ENCODE data around the gene AIM2.
"Not testable (repeated sequence)": the region's sequence is repeated elsewhere in the genome, so short reads cannot be mapped to it uniquely, and the experiment has no call there.

AIM2 gene

GRCh38 chr1:159076438-159077119 lies at the start of gene AIM2:
TSS of gene AIM2 (minus strand) at chr1:159076766. CDS start at chr1:159073499, 3,267 bp downstream.
- Mint-ChIP-seq H3K27ac (peak within 1 kb of the TSS; percentile 87), H3K9me3 (no peaks in the 10 kb centered on the region), H3K4me3 (peak within 1 kb of the TSS; percentile 68), H3K4me1 (peaks cover 14 to 15% of the 10 kb centered on the region in 2 donors), H3K27me3 (no peaks in the 10 kb centered on the region), H3K36me3 (no peaks in the 10 kb centered on the region)
- ATAC-seq (replicated peaks) (peak; percentile 78 to 81), DNase-seq (peak; percentile 41)

- Mint-ChIP-seq H3K27me3 (peaks cover 4 to 9% of the 10 kb centered on the region in 2 donors), H3K4me3 (no peak overlapping the region), H3K27ac (no peak overlapping the region), H3K36me3 (no peaks in the 10 kb centered on the region), H3K9me3 (no peaks in the 10 kb centered on the region), H3K4me1 (peaks cover 6 to 10% of the 10 kb centered on the region in 2 donors)
- ATAC-seq (replicated peaks) (no peak), DNase-seq (no peak)
Observed at GRCh38 chr1:159123587-159123986, 47.0 kb upstream of the AIM2 start.

DNA sequence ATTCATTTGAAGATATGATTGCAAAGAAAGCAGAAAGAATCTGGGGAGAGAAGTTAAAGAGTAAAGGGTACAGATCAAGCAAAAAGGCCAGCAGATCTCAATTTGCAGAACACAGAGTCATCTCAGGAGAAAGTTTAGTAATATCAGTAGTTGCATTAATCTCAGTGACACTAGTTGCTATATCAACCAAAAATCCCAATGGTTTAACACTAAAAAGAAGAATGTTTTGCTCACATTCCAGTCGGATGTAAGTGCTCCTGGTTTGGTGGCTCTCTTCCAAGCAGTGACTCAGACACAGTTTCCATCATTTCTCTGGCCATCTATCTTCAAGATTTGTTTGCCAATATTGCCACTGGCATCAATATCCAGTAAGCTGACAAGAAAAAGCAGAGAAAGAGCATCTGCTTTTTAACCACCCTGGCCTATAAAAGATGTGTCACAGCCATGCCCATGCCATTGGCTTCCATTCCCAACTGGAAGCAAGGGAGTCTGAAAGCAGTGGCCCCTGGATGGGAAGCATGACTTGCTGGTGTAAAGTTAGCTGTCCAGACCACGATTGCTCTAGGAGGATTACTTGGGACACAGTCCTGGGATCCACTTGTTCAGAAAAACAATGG lies 45.5 kb upstream of the AIM2 start:
- H3K9me3 Mint-ChIP-seq, result no peaks in the 10 kb centered on the region
- DNase-seq (no peak), ATAC-seq (replicated peaks) (peak; percentile 93 to 95)
- peaks cover 6 to 10% of the 10 kb centered on the region in 2 donors for H3K4me1 Mint-ChIP-seq
- peaks cover 4 to 11% of the 10 kb centered on the region in 2 donors for H3K27me3 Mint-ChIP-seq
- H3K36me3 Mint-ChIP-seq, result no peaks in the 10 kb centered on the region
- H3K4me3 Mint-ChIP-seq, result no peak overlapping the region
- H3K27ac Mint-ChIP-seq, result peak overlapping the region; percentile 68

GRCh38 chr1:159121526-159121925 lies 45.0 kb upstream of the AIM2 start:
- Mint-ChIP-seq H3K27ac (peak overlapping the region; percentile 21), H3K4me1 (peaks cover 6 to 10% of the 10 kb centered on the region in 2 donors), H3K36me3 (no peaks in the 10 kb centered on the region), H3K9me3 (no peaks in the 10 kb centered on the region), H3K27me3 (peaks cover 4 to 15% of the 10 kb centered on the region in 2 donors), H3K4me3 (peak overlapping the region in 1 of 2 donors; percentile 11)
- DNase-seq (no peak), ATAC-seq (replicated peaks) (peak; percentile 78 to 79)

GRCh38 chr1:159120317-159120716 lies 43.8 kb upstream of the AIM2 start:
- no peaks in the 10 kb centered on the region for H3K36me3 Mint-ChIP-seq
- ATAC-seq (replicated peaks) (no peak), DNase-seq (no peak)
- H3K27me3 Mint-ChIP-seq, result peaks cover 4 to 15% of the 10 kb centered on the region in 2 donors
- H3K4me1 Mint-ChIP-seq, result peaks cover 6 to 10% of the 10 kb centered on the region in 2 donors
- H3K4me3 Mint-ChIP-seq, result no peak overlapping the region
- no peak overlapping the region for H3K27ac Mint-ChIP-seq
- no peaks in the 10 kb centered on the region for H3K9me3 Mint-ChIP-seq

DNA sequence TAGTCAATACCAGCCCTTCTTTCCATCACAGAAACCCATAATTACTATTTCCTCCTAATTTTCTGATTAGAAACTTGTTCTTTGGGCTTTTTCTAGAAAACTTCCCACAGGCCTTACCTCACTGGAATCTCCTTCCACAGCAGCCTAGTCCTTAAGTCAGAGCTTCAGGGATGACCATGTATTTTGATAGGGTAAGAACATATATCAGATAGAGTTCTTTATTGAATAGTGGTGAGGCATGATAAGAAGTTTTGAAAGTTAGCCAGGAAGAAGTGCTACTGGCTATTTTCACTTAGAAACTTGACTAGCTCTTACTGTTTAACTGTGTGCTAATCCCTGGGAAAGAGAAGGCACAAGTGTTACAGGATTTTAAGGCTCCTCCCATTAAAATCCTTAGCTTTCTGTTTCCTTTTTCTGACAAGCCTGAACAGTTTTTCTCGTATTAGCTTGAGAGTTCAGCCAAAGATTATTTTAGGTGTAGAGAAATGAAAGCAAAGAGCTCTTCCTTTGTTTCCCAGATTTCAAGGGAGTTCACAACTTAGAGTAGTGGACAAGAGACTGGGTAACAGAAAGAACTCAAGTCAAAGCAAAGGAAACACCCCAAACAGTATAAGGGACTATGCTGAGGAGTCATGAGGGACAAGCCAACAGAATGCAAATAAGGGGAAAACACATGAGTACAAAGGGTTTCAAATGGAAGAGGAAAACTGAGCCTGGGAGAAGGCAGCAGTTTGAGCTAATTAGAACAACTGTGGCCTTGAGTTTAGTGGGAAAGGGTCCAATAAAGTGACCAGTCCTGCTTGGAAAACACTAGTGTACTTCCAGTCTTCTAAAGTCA lies 37.2 kb upstream of the AIM2 start:
- no peak overlapping the region for H3K27ac Mint-ChIP-seq
- no peaks in the 10 kb centered on the region for H3K4me1 Mint-ChIP-seq
- DNase-seq, result no peak
- ATAC-seq (replicated peaks), result no peak
- H3K27me3 Mint-ChIP-seq, result peaks cover 5 to 37% of the 10 kb centered on the region in 2 donors
- peaks cover 0 to 4% of the 10 kb centered on the region in 2 donors for H3K36me3 Mint-ChIP-seq
- no peaks in the 10 kb centered on the region for H3K9me3 Mint-ChIP-seq
- H3K4me3 Mint-ChIP-seq, result no peak overlapping the region

GRCh38 chr1:159103021-159103420 lies 26.5 kb upstream of the AIM2 start:
- DNase-seq; H3K27ac Mint-ChIP-seq; H3K4me3 Mint-ChIP-seq; H3K4me1 Mint-ChIP-seq; H3K36me3 Mint-ChIP-seq; ATAC-seq (replicated peaks); H3K9me3 Mint-ChIP-seq: not testable (repeated sequence)
- H3K27me3 Mint-ChIP-seq, result peaks cover 34 to 58% of the 10 kb centered on the region in 2 donors

DNA sequence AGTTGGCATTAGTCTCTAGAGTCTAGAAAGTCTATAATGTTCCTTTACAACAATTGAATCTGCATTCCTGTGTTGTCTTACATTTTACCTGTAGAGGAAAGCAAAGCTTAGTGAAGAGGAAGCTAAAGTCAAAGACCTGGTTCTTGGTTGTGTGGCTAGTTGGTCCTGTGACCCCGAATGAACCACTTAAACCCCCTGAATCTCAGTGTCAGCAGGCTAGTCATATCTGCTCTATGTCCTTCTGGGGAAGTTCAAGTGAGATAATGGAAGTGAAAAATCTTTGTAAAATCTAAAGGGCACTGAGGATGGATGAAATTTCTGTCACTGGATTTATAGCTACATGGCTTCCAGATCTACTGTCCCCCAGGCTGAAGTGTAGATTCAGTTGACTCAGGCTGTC lies 24.0 kb upstream of the AIM2 start:
- DNase-seq (no peak), ATAC-seq (replicated peaks) (peak; percentile 68 to 76)
- Mint-ChIP-seq H3K4me1 (no peaks in the 10 kb centered on the region), H3K4me3 (no peak overlapping the region), H3K27ac (no peak overlapping the region), H3K27me3 (peaks cover 24 to 48% of the 10 kb centered on the region in 2 donors), H3K9me3 (no peaks in the 10 kb centered on the region), H3K36me3 (no peaks in the 10 kb centered on the region)

- Mint-ChIP-seq H3K4me1 (no peaks in the 10 kb centered on the region), H3K4me3 (no peak overlapping the region)
Observed at GRCh38 chr1:159098596-159098995, 22.0 kb upstream of the AIM2 start.

GRCh38 chr1:159092036-159092760 lies 15.6 kb upstream of the AIM2 start:
- Mint-ChIP-seq H3K4me3 (no peak overlapping the region), H3K27me3 (peaks cover 0 to 3% of the 10 kb centered on the region in 2 donors), H3K9me3 (no peaks in the 10 kb centered on the region), H3K4me1 (peaks cover 9 to 24% of the 10 kb centered on the region in 2 donors), H3K27ac (no peak overlapping the region), H3K36me3 (no peaks in the 10 kb centered on the region)
- DNase-seq (no peak), ATAC-seq (replicated peaks) (no peak)

More at GRCh38 chr1:159098596-159098995, 22.0 kb upstream of the AIM2 start:
- Mint-ChIP-seq H3K27me3 (peaks cover 20 to 42% of the 10 kb centered on the region in 2 donors), H3K36me3 (no peaks in the 10 kb centered on the region), H3K27ac (no peak overlapping the region), H3K9me3 (no peaks in the 10 kb centered on the region)
- DNase-seq (no peak), ATAC-seq (replicated peaks) (no peak)

DNA sequence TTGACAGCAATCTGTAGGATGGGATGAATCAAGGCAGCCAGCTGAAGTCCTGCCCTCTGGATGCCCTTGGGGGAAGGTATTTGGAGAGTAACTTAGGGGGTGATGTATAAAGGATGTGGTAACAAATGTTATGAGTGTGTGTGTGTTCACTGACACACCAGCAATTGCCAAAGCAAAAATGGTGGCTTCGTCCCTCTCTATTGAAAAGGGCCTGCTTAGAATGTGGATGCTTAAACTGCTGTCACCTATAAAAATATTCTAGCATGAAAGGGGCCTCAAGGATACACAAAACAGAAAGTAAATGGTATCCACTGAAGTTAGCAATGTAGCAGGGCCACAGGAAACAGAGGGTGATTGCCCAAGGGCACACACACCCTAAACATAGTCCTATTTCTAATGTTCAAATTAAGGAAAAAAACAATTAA lies 15.1 kb upstream of the AIM2 start:
- Mint-ChIP-seq H3K27me3 (no peaks in the 10 kb centered on the region), H3K4me1 (peaks cover 11 to 24% of the 10 kb centered on the region in 2 donors), H3K4me3 (no peak overlapping the region), H3K36me3 (no peaks in the 10 kb centered on the region), H3K9me3 (no peaks in the 10 kb centered on the region), H3K27ac (no peak overlapping the region)
- ATAC-seq (replicated peaks) (no peak), DNase-seq (no peak)

- Mint-ChIP-seq H3K27me3 (no peaks in the 10 kb centered on the region), H3K4me3 (no peak overlapping the region), H3K9me3 (no peaks in the 10 kb centered on the region), H3K27ac (no peak overlapping the region), H3K4me1 (peaks cover 11 to 24% of the 10 kb centered on the region in 2 donors), H3K36me3 (no peaks in the 10 kb centered on the region)
- ATAC-seq (replicated peaks) (no peak), DNase-seq (no peak)
Observed at GRCh38 chr1:159091180-159091560, 14.6 kb upstream of the AIM2 start.

DNA sequence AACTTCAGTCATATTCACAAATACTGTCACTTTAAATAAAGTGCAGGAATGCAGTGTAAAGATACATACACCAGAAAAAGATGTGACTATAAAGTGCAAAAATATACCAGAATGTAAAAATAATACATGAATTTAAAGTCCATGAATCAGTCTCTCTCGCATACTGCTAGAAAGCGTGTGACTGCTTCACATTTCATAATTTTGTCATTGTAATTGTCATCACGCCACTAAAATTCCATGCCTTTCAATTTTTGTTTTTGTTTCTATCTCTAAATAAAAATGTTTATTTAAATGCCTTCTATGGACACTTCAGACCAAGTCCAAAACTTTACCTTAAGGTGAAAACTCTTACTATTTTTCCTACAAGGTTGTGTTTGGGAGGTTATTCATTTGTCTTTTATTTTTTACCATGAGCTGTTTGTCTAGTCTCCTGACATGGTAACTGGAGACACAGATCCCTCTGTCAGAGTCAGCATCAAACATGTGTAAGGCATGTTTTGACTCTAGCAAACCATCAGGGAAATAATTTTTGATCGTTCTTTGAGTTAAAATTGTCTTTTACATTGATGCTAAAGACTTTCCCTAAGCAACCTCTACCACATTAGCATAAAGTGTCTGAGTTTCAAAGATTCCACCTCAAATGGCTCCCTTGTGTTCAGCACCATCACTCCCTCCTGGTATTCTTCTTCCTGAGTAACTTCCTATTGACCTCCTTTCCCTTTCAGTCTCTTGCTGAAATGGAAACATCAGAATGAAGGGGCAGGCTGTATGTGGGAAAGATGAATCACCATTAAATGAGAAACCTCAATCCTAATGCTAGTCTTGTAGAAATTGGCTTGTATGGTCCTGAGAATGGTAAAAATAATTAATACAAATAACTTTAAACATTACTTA lies 14.0 kb upstream of the AIM2 start:
- H3K4me3 Mint-ChIP-seq, result no peak overlapping the region
- ATAC-seq (replicated peaks) (no peak), DNase-seq (no peak)
- H3K27me3 Mint-ChIP-seq, result no peaks in the 10 kb centered on the region
- no peaks in the 10 kb centered on the region for H3K36me3 Mint-ChIP-seq
- peaks cover 11 to 24% of the 10 kb centered on the region in 2 donors for H3K4me1 Mint-ChIP-seq
- no peak overlapping the region for H3K27ac Mint-ChIP-seq
- H3K9me3 Mint-ChIP-seq, result no peaks in the 10 kb centered on the region
